HCT116 (cell line): ENCODE results near the gene SERGEF. TPM values are rescaled to one million over a fixed set of nuclear protein-coding genes. Genes with fewer than 3 reads are reported as not detected.
A peak's percentile ranks its signal among the peaks of the same experiment; 100 is the strongest.

Experiments used
- ATAC-seq: fragments of 200-7000 bp; cut with Tn5 transposase; 2 replicates; pipeline ENCODE4 v1.9.1; 2020; ENCODE audit warnings: mild to moderate bottlenecking, moderate library complexity
- BruUV-seq: library from RNA; stranded (reverse); fragments of 400-500 nt; replicated peaks from 2 replicates; lab custom pipeline; 2021; lab: Mats Ljungman, UMichigan
- CTCF ChIA-PET: fragments of 300-600 bp; sonication (Branson Sonifier 250); formaldehyde crosslinking; loops from one replicate; lab custom pipeline; 2021; ENCODE audit warnings: antibody characterized with exemption; lab: Charles Lee
- POLR2A ChIA-PET: fragments of 300-600, 350-600 bp; sonication (Branson Sonifier 250); formaldehyde crosslinking; loops from one replicate; lab custom pipeline; 2021; ENCODE audit warnings: antibody characterized with exemption; lab: Charles Lee
- RAD21 ChIA-PET, 2 experiments: fragments of 300-600 bp; sonication (Branson Sonifier 250); formaldehyde crosslinking; loops; one replicate each; lab custom pipeline; 2023; ENCODE audit warnings: low total read pairs in 2 of 2; ENCODE audit not compliant: uncharacterized antibody in 2 of 2, unreplicated experiment in 2 of 2, low non-redundant PET in 1 of 2; lab: Charles Lee
- DNase-seq: peaks from one replicate; pipeline ENCODE4 v3.0.0-alpha.2; 2010; ENCODE audit warnings: low read depth, low spot score
- H2AFZ ChIP-seq: fragments of 200-600 bp; shearing (Covaris generic), sonication (generic); 2 replicates; pipeline ENCODE4 v1.6.1; 2017; ENCODE audit warnings: low read depth, mixed run types, mixed read lengths, antibody characterized with exemption, low read length; ENCODE audit not compliant: poor library complexity, severe bottlenecking
- H3K27ac ChIP-seq: 2 replicates; pipeline ENCODE4 v1.5.1; 2012; ENCODE audit warnings: low read depth, low read length
- H3K27me3 ChIP-seq: fragments of 200-600 bp; sonication (generic); 2 replicates; pipeline ENCODE4 v1.6.1; 2016; ENCODE audit warnings: mixed run types, low read length, mixed read lengths; ENCODE audit not compliant: insufficient read depth
- H3K36me3 ChIP-seq, 2 experiments: fragments of 200-500 bp in 1 of 2; fragments of 200-600 bp in 1 of 2; sonication (Bioruptor generic) in 1 of 2; sonication (generic) in 1 of 2; 2 replicates each; pipeline versions ENCODE4 v1.5.1 to v1.6.1; 2014 to 2016; ENCODE audit warnings: low read length in 2 of 2, inconsistent platforms in 1 of 2, mixed read lengths in 1 of 2, mixed run types in 1 of 2; ENCODE audit not compliant: insufficient read depth in 2 of 2, control insufficient read depth in 1 of 2
- H3K4me1 ChIP-seq, 2 experiments: fragments of 200-600 bp in 1 of 2; sonication (generic) in 1 of 2; 2 replicates each; pipeline versions ENCODE4 v1.5.1 to v1.6.1; 2012 to 2017; ENCODE audit warnings: low read length in 2 of 2, inconsistent platforms in 1 of 2, mild to moderate bottlenecking in 1 of 2, mixed read lengths in 1 of 2, mixed run types in 1 of 2, moderate library complexity in 1 of 2; ENCODE audit not compliant: insufficient read depth in 2 of 2, control insufficient read depth in 1 of 2
- H3K4me2 ChIP-seq: fragments of 200-600 bp; sonication (generic); 2 replicates; pipeline ENCODE4 v1.6.1; 2017; ENCODE audit warnings: mixed run types, low read length, mixed read lengths
- H3K4me3 ChIP-seq, 2 experiments: fragments of 200-600 bp in 1 of 2; sonication (generic) in 1 of 2; replicated peaks in 1 of 2; 2 replicates each; pipeline ENCODE4 v1.5.1; 2011 to 2016; ENCODE audit warnings: low read length in 2 of 2, control low read depth in 1 of 2, low read depth in 1 of 2, mild to moderate bottlenecking in 1 of 2, mixed read lengths in 1 of 2, mixed run types in 1 of 2
- H3K79me2 ChIP-seq: fragments of 200-600 bp; sonication (generic); 2 replicates; pipeline ENCODE4 v1.6.1; 2017; ENCODE audit warnings: mild to moderate bottlenecking, mixed run types, low read length, moderate library complexity, mixed read lengths; ENCODE audit not compliant: insufficient read depth
- H3K9ac ChIP-seq: fragments of 200-600 bp; sonication (generic); 2 replicates; pipeline ENCODE4 v1.6.1; 2016; ENCODE audit warnings: low read length, mixed read lengths
- H3K9me2 ChIP-seq: fragments of 200-600 bp; sonication (generic), shearing (Covaris generic); 2 replicates; pipeline ENCODE4 v1.6.1; 2017; ENCODE audit warnings: mixed run types, mild to moderate bottlenecking, moderate library complexity; ENCODE audit not compliant: insufficient read depth
- H3K9me3 ChIP-seq, 2 experiments: fragments of 200-500 bp in 1 of 2; fragments of 200-600 bp in 1 of 2; sonication (Bioruptor generic) in 1 of 2; sonication (generic) in 1 of 2; 2 replicates each; pipeline ENCODE4 v1.6.1; 2014 to 2017; ENCODE audit warnings: low read length in 2 of 2, mixed read lengths in 2 of 2, inconsistent platforms in 1 of 2, low read depth in 1 of 2, mild to moderate bottlenecking in 1 of 2, mixed run types in 1 of 2, moderate library complexity in 1 of 2; ENCODE audit not compliant: control insufficient read depth in 1 of 2, insufficient read depth in 1 of 2
- H4K20me1 ChIP-seq: fragments of 200-600 bp; sonication (generic), shearing (Covaris generic); 2 replicates; pipeline ENCODE4 v1.6.1; 2017; ENCODE audit warnings: mixed run types, mild to moderate bottlenecking, moderate library complexity; ENCODE audit not compliant: insufficient read depth
- FOSL1 ChIP-seq: IDR thresholded peaks from 2 replicates; pipeline ENCODE4 v1.6.1; 2012; ENCODE audit warnings: low read depth
- POLR2A ChIP-seq: IDR thresholded peaks from 2 replicates; pipeline ENCODE4 v1.7.0; 2011; ENCODE audit warnings: borderline replicate concordance; ENCODE audit not compliant: insufficient read depth, insufficient read length; ENCODE audit errors: extremely low read depth
- RAD21 ChIP-seq: IDR thresholded peaks from 2 replicates; pipeline ENCODE4 v1.6.1; 2012; ENCODE audit warnings: low read depth, mild to moderate bottlenecking
- intact Hi-C: fragments of 100-400 bp; cut with micrococcal nuclease; formaldehyde crosslinking; loops from 2 replicates; pipeline ENCODE4 v1.10.0; 2022
- total RNA-seq: library from RNA; stranded (reverse); gene quantifications from one replicate; pipeline ENCODE4 v1.2.1, GENCODE V29; 2021; ENCODE audit not compliant: unreplicated experiment
- TF ChIP-seq, protein P1 (sequence below), 3 experiments: fragments of 200-600 bp in 1 of 3; sonication (generic) in 1 of 3; IDR thresholded peaks in 2 of 3; conservative IDR thresholded peaks in 1 of 3; 2 replicates each; pipeline ENCODE4 v1.5.1; 2012 to 2017; ENCODE audit warnings: low read depth in 2 of 3, low read length in 2 of 3, antibody characterized with exemption in 1 of 3, borderline replicate concordance in 1 of 3, control low read depth in 1 of 3, mild to moderate bottlenecking in 1 of 3, mixed read lengths in 1 of 3, mixed run types in 1 of 3, moderate library complexity in 1 of 3; ENCODE audit not compliant: insufficient read depth in 1 of 3

SERGEF gene
- total RNA-seq, 1 experiment from 2014 or later, result 32.8 TPM

DNA sequence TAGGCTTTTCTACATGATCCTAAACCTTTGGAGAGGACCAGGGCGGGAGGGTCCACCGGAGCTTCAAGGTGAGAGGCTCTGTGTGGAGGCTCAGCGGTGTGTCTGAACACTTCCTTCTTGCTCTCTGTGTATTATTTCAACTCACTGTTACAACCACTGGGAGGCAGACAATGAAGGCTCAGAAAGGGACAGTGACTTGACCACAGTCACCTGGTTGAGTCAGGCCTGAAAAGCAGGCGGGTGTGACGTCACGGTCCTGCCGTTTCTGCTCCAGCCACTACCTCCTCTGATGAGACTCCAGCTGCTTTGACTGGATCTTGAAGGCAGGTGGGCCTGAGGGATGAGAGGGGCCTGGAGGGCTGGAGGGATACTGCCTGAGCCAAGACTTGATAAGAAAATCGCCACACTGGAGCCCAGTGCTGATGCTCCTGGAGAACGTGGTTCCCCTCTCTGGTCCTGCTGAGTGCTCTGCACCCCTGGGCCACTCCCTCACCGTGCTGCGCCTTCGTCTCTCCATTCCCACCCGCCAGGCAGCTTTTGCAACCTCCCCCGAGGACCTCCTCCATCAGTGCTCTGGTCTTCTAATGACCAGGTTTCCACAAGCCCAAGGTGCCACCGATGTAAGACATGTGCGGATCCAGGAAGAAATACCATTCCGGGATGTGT is 250.4 kb downstream of the SERGEF start:
- TF ChIP-seq, protein P1, sequence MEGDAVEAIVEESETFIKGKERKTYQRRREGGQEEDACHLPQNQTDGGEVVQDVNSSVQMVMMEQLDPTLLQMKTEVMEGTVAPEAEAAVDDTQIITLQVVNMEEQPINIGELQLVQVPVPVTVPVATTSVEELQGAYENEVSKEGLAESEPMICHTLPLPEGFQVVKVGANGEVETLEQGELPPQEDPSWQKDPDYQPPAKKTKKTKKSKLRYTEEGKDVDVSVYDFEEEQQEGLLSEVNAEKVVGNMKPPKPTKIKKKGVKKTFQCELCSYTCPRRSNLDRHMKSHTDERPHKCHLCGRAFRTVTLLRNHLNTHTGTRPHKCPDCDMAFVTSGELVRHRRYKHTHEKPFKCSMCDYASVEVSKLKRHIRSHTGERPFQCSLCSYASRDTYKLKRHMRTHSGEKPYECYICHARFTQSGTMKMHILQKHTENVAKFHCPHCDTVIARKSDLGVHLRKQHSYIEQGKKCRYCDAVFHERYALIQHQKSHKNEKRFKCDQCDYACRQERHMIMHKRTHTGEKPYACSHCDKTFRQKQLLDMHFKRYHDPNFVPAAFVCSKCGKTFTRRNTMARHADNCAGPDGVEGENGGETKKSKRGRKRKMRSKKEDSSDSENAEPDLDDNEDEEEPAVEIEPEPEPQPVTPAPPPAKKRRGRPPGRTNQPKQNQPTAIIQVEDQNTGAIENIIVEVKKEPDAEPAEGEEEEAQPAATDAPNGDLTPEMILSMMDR (IDR thresholded peaks at IDR 0.05 in 2 of 3, conservative IDR thresholded peaks at IDR 0.05 in 1 of 3; ENCODE audit: borderline replicate concordance in 1 of 3, insufficient read depth in 1 of 3, low read depth in 2 of 3, low read length in 2 of 3), result peak in 2 of 3 experiments; percentile 17 to 27; a peak in 3 of 6 replicates
- peak; percentile 52 for TF ChIP-seq RAD21
- no peak for TF ChIP-seq FOSL1
- no peak for TF ChIP-seq POLR2A
- ATAC-seq, result peak; percentile 60
- no peak overlapping the region for H2AFZ ChIP-seq
- RAD21 ChIA-PET, result no interaction called here
- no peaks in the 10 kb centered on the region for H4K20me1 ChIP-seq
- H3K27ac ChIP-seq, result no peak overlapping the region
- POLR2A ChIA-PET, result no interaction called here
- no peaks in the 10 kb centered on the region for H3K79me2 ChIP-seq
- peaks cover 0 to 9% of the 10 kb centered on the region in 2 experiments; a peak in 2 of 4 replicates for H3K4me1 ChIP-seq
- no peak overlapping the region for H3K4me2 ChIP-seq
- DNase-seq, result peak; percentile 28
- no peak overlapping the region for H3K4me3 ChIP-seq
- intact Hi-C loops, result loop anchor here (5.0 kb wide), 1 partner anchor 65 kb away; no protein-coding TSS in a partner anchor
- BruUV-seq, result no TSS peak
- CTCF ChIA-PET, result interaction anchor here (1.0 kb wide), 1 partner anchor 210 kb away, joined by 3 read pairs; no protein-coding TSS in a partner anchor
- no peaks in the 10 kb centered on the region for H3K9me3 ChIP-seq
- no peaks in the 10 kb centered on the region for H3K9me2 ChIP-seq
- no peak overlapping the region for H3K9ac ChIP-seq
- H3K36me3 ChIP-seq, result no peaks in the 10 kb centered on the region
- no peaks in the 10 kb centered on the region for H3K27me3 ChIP-seq
